Muscle of arm (tissue), 12 donors: Measurements from ENCODE around the gene RPL7A. TPM values are rescaled to one million over a fixed set of nuclear protein-coding genes. Genes with fewer than 3 reads are reported as not detected.
"Not testable (repeated sequence)": the region's sequence is repeated elsewhere in the genome, so short reads cannot be mapped to it uniquely, and the experiment has no call there.

Source experiments
- DNase-seq: peaks from one replicate; pipeline ENCODE4 v3.0.0-alpha.2; 2013
- polyA plus RNA-seq, 12 donors: library from polyadenylated mRNA; unstranded; fragments of 120-200 nt; gene quantifications; one replicate each; pipeline ENCODE4 v1.2.1, GENCODE V29; 2013; ENCODE audit not compliant: insufficient read length in 12 of 12

The RPL7A gene
- polyA plus RNA-seq, 12 donors, result 2,000 to 2,688 (median 2,248) TPM; not detected in 1

GRCh38 chr9:133323211-133323610, 24.8 kb upstream of the RPL7A start:
- no peak for DNase-seq

GRCh38 chr9:133323991-133324703, 23.9 kb upstream of the RPL7A start:
- no peak for DNase-seq

- not testable (repeated sequence) for DNase-seq
Observed at GRCh38 chr9:133327021-133327420, 21.0 kb upstream of the RPL7A start.

DNA sequence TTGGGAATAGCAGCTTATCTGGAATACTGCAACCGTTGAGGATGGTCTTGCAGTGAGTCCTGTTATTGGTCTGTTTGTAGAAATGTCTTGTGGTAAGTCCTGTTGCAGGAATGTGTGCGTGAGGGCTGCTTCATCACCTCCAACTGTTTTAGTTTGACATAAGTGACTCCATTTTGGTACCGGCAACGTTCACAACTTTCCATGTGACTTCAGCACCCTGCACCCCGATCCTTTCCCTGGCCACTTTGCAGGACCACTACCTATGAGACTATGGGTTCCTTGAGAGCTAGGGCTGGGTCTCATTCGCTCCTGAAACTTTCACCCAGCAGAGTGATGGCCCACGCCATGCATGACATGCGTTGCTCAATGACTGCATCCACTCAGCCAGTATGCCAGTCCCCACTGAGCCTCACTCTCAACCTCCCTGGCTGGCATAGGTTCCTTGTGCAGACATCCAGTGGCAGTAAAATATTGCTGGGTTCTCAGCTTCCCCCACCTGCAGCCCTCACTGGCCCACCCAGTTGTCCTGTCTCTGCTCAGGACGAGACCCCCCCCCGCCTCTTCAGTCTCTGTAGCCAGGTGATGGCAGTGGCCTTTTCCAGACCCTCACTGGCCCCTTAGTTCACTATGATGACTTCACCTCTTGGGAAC, 20.1 kb upstream of the RPL7A start:
- DNase-seq, result no peak

DNA sequence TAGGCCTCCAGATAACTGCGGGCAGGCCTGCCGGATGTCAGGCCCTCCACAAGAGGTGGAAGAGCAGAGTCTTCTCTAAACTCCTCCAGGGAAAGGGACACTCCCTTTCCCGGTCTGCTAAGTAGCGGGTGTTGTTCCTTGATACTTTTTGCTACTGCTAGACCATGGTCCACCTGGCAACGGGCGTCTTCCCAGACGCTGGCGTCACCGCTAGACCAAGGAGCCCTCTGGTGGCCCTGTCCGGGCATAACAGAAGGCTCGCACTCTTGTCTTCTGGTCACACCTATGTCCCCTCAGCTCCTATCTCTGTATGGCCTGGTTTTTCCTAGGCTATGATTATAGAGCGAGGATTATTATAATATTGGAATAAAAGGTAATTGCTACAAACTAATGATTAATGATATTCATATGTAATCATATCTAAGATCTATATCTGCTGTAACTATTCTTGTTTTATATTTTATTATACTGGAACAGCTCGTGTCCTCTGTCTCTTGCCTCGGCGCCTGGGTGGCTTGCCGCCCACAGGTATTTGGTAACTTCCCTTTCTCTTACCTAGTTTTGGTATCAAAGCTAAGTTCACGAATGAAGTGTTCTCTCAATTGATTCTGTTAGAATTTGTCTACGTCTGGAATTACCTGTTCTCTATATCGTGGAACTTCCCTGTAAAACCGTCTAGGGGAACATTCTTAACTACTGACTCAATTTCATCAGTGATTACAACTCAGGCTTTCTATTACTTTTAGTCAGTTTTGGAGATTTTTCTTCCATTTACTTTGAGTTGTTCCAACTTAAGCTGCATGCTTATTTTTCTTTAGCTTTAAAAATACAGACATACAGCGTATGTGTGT, 18.5 kb upstream of the RPL7A start:
- DNase-seq, result not testable (repeated sequence)

DNA sequence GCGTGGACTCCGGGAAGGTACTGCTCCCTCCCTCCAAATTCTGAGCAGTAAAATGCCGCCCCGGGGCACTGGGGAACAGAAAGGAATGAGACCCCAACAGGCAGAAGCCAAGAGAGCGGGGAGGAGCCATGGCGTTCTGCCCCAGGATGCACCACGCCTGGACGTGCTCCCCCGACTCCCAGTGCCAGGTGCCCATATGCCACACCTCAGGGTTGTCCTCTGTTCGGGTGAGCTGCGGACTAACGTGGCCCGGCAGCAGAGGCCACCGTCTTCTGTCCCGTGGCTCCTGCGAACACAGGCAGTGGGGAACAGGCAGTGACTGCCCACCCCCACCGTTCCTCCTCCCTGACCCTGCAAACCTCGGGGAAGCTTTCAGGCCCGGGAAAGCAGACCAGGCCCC, 16.8 kb upstream of the RPL7A start:
- DNase-seq, result no peak

DNA sequence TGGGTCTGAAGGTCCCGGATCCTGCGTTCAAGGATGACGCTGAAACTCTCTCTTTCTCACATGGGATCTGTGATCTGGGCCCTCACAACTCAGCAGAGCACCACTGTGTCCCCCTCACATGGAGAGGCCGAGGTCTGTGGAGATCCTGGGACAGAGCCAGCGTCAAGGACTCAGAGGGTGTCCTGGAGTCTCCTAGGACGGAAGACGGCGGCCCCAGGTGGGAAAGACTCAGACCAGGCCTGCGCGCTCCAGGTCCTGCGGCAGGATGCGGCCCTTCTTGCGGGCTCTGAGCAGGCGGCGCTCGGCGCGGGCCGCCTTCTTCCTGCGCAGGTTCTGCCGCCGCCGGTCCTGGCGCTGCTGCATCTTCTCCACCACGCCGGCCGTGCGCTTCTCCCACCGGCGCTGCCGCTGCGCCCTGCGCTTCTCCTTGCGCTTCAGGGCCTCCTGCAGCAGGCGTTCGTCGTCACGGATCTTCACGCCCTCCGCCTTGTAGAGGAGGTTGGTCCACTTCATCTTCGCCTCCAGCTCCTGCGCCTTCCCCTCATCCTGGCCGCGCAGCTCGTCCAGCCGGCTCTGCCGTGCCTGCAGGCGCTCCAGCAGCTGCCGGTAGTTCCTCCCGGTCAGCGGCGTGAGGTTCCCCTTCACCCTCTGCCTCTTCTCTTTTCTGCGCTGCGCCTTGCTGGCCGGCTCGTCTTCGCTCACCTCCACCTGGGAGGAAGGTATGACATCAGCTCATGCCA, 16.2 kb upstream of the RPL7A start:
- no peak for DNase-seq

DNA sequence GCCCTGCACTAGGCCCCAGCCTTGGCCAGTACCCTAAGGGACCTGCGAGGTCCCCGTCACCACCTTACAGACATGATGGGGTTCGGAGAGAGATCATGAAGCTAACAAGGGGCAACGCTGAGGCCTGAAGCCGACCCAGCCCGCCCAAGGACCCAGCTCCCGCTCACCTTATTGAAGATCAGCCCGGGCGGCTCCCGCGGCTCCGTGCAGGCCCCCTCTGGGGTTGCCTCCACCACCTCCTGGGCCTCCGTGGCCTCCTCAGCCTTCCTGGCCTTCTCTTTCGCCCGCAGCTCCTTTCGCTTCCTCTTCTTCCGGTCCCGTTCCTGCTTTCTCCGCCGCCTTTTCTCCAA, 15.7 kb upstream of the RPL7A start:
- no peak for DNase-seq

GRCh38 chr9:133333011-133333410, 15.0 kb upstream of the RPL7A start:
- DNase-seq, result no peak

- DNase-seq, result no peak
Observed at GRCh38 chr9:133333566-133333965, 14.5 kb upstream of the RPL7A start.

DNA sequence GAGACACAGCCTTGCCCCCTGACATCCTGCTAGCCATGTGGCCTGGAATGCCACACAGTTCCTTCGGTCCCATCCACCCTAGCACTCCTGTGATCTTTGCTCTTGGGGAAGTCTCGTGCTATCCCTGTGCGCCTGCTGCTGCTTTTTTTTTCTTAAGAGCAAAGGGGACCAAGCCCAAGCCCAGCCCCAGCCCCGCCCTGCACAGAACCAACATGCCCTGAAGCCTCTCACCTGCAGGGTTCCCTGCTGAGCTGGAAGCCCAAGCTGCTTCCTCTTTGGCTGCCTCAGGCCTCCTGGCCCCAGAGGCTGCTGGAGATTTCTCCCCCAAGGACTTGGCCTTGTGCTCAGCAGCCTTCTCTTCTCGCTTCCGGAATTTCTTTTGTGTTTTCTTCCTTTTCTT, 13.9 kb upstream of the RPL7A start:
- DNase-seq, result no peak

DNA sequence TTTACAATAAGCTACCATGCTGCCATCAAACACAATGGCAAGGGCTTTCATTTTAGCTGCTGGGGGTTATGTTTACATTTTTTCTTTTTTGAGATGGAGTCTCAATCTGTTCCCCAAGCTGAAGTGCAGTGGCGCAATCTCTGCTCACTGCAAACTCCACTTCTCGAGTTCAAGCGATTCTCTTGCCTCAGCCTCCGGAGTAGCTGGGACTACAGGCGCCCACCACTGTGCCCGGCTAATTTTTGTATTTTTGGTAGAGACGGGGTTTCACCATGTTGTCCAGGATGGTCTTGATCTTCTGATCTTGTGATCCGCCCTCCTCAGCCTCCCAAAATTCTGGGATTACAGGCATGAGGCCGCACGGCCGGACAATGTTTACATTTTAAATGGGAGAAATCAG, 13.1 kb upstream of the RPL7A start:
- not testable (repeated sequence) for DNase-seq

DNA sequence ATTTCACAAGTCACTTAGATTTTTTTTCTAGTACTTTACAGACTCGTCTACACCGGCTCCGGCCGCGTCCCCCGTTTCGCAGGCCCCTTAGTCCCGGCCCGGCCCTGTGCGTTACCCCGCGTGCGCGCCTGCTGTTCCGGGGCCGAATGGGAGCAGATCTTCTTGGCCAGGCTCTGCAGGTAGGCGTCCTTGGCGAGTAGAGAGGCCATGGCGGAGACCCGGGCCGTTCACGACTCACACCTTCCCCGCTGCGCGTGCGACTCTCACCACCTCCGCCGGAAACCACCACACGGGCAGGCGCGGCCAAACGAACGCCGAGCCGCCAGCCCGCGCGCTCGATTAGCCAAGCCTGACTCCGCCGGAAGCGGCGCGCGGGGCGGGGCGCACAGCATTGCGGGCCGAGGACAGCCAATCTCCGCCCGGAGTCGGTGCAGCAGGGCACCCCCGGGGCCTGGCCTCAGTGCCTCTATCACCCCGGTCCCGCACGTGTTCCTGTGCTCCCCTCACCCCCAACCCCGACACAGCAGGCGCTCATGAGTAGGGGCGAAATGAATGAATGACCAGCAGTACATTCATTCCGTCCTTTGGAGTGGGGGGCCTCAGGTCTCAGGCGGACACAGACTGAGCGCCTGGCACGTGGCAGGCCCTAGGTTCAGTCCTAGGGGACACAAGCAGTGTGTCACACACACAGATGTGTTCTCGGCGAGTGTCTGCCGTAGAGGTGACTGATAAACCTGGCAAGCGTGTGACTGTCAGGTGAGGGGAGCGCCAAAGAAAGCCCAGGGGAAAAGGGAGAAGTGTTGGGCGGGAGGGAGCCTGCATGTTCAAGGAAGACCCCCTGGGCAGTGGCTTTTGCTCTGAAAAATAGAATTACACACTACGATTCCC, 11.8 kb upstream of the RPL7A start, which contains the start of gene SURF6:
Gene SURF6, minus strand, starts transcription at position 265 of the 888 bp plus-strand sequence. Its CDS starts 56 bp downstream, at position 209.
- peak; percentile 88 for DNase-seq

DNA sequence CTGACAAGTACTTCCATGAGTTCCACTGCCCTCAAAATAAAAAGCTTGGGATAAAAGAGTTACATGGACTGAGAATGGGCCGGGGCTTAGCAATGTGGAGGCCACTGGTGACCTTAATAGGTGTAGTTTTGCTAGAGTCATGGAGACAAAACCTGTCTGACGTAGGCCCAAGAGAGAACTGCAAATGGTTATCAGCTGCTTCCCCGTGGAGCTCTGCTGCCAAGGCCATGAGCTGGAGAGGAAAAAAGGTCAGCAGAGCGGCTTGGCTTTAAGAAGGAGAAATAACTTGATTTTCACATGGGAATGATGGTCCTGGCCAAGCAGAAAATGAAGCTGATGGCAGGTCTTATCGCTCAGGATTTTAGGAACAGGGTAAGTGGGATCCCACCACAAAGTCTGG, 8.4 kb upstream of the RPL7A start:
- no peak for DNase-seq

DNA sequence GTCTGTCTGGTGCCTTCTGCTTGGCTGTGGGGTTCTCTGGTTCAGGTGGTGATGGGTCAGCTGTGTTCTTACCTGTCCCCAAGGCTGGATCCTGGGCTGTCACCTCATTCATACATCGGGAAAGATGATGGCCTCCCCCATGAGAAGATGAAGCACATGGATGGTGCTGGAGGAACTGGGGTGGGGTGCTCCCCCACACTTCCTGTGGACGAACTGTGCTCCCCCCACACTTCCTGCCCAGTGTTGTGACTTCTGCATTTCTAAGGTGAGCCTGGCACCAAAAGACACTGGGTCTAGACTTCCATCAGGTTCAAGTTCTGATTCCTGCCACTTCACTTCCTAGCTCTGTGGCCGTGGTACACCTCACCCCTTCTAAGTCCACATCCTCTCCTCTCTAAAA, 7.8 kb upstream of the RPL7A start:
- DNase-seq, result no peak

- DNase-seq, result no peak
Observed at GRCh38 chr9:133340916-133341315, 7.1 kb upstream of the RPL7A start.

- DNase-seq, result no peak
Observed at GRCh38 chr9:133341369-133342068, 6.5 kb upstream of the RPL7A start.

DNA sequence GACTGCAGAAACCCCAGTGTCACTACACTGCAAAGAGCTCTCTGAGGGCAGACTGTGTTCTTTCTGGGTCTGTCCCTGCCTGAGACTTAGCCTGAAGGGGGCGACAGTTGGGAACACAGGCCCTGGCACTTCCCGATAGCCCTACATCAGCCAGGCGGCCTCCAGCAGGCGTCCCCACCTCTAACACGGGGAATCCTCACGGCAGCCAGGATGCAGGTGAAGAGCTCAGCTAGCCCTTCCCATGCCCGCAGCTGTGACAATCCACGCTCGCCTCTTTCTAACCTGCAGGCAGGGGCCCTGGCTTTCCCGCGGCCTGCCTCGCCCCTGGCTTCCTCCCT, 6.0 kb upstream of the RPL7A start:
- no peak for DNase-seq

- DNase-seq, result no peak
Observed at GRCh38 chr9:133342570-133342969, 5.4 kb upstream of the RPL7A start.

DNA sequence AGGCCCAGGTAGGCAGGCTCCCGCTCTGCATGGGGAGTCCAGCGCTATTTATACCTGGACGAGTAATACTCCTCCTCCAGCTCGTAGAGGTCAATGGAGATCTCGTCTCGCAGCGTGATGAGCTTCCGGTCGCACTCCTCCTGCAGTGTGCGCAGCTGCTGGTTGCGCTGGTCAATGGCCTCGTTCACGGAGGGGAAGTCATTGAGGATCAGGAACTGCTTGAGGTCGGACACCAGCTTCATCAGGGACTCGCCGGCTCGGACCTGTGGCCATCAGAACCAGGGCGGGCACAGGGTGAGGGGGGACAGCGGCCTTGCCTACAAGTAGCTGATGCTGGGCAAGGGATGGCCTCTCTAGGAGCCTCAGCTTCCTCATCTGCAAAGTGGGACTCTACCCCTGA, 3.9 kb upstream of the RPL7A start:
- DNase-seq, result no peak
